Kidney capillary endothelial cell (primary cell): ENCODE data around the gene NLRP14.

Source experiments
- DNase-seq: peaks from one replicate; pipeline ENCODE4 v3.0.0-alpha.2; 2018; ENCODE audit warnings: low spot score

NLRP14 gene, protein sequence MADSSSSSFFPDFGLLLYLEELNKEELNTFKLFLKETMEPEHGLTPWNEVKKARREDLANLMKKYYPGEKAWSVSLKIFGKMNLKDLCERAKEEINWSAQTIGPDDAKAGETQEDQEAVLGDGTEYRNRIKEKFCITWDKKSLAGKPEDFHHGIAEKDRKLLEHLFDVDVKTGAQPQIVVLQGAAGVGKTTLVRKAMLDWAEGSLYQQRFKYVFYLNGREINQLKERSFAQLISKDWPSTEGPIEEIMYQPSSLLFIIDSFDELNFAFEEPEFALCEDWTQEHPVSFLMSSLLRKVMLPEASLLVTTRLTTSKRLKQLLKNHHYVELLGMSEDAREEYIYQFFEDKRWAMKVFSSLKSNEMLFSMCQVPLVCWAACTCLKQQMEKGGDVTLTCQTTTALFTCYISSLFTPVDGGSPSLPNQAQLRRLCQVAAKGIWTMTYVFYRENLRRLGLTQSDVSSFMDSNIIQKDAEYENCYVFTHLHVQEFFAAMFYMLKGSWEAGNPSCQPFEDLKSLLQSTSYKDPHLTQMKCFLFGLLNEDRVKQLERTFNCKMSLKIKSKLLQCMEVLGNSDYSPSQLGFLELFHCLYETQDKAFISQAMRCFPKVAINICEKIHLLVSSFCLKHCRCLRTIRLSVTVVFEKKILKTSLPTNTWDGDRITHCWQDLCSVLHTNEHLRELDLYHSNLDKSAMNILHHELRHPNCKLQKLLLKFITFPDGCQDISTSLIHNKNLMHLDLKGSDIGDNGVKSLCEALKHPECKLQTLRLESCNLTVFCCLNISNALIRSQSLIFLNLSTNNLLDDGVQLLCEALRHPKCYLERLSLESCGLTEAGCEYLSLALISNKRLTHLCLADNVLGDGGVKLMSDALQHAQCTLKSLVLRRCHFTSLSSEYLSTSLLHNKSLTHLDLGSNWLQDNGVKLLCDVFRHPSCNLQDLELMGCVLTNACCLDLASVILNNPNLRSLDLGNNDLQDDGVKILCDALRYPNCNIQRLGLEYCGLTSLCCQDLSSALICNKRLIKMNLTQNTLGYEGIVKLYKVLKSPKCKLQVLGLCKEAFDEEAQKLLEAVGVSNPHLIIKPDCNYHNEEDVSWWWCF

DNA sequence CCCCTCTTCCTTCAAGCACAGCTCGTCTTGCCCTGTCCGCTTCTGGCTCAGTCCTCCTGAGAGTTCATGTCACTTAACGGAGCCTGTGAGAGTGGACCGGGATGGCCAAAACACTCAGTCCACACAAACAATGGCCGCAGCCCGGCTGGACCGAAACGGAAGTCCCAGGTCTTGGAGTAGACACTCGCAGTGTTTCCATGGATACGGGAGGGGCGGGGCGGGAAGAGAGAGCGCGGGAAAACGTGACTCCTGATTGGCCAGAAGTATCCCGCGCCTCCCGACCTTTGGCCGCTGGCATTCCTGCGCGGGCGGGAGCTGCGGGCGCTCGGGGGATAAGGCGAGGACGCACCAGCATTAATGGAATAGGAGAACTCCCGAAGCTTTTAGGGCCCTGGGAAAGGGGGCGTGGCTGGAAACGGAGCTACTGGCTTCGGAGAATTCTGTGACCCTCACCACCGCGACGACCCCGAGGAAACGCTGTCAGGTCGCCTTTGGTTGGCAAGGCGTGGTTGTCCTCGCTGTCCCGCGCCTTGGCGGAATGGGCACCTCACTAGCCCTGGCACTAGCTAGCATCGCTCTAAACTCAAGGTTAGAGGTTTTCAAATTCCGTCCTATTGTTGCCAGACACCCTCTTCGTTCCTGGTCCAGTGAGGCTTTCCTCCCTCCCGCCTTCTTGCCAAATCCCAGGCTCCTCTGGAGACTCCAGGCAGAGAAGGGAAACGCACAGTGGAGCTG is at the start of gene NLRP14, which contains the start of gene ZNF214:
NLRP14 (plus strand) TSS at position 297 of the 735 bp plus-strand sequence. CDS start 18,108 bp downstream, outside the sequence.
ZNF214 (minus strand) TSS at position 164 of the 735 bp plus-strand sequence. CDS start 17,511 bp downstream, outside the sequence.
- peak; percentile 48 for DNase-seq

DNA sequence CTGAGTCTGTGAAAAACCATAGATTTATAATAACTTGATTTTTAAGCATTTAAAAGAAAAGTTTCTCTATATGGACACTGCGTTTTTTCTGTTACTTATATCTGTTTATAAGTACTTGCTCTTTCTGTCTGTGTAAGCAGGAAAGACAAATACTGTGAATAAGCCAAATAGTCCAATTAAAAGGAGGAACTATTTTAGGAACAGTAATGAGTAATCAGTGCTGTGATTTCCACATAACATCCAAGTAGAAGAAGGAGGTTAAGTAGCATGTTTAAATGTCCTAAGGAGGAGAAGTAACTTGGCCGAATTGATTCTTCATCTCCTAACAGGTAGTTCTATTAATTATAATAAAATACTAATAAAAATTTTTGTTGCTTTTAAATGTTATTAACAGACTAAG is 40.9 kb upstream of the NLRP14 start:
- DNase-seq: no peak

DNA sequence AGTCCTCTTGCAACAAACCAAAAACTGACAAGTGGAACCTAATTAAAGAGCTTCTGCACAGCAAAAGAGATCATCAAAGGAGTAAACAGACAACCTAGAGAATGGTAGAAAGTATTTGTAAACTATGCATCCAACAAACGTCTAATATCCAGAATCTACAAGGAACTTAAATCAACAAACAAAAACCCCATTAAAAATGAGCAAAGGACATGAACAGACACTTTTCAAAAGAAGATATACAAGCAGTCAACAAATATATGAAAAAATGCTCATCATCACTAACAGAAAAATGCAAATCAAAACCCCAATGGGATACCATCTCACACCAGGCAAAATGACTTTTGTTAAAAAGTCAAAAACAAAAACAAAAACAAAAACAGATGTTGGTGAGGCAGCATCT is 33.8 kb upstream of the NLRP14 start:
- no peak for DNase-seq

GRCh38 chr11:6988506-6988905 is 31.8 kb upstream of the NLRP14 start:
- DNase-seq: no peak

- no peak for DNase-seq
Measured at GRCh38 chr11:6991227-6991626, 29.1 kb upstream of the NLRP14 start.

- DNase-seq: no peak
Measured at GRCh38 chr11:6992026-6992425, 28.3 kb upstream of the NLRP14 start.

DNA sequence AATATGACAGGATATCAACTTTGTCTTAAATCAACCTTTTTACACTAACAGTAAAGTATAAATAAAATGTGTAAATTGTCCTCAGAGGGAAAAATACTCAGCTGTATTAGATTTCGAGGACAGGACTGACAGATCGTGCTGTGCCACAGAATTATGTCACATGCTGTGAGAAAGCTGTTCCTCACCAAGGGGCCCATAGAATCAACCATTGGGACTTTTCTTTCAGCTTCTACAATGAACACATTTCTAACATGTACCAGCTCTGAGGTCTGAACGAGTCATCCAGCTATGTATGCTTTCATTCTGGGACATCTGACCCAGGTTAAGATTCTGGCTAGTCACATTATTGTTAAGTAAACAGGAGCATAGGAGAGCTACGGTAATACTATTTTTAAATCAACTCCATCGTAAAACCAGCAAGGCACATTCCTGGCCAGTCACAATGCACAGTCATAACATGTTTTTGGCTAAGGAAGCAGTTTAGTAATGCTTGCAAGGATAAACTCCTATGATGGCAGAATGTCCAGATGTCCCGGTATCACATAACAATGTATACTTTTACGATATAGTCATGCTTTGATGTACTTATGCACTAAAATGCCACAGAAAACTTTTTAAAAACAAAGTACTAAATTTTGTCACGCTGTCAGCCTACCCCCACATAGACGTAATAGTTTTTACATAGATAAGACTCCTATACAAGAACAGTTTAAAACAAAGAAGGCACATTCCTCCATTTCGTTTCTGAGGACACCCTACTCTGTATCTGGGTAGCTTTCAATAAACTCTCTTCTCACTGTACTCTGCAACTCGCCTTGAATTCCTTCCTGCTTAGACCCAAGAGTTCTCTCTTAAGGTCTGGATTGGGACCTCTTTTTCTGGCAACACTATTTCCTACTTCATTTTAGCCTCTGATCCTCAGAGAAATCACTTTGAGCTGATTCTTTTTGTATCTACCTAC is 27.5 kb upstream of the NLRP14 start:
- no peak for DNase-seq

GRCh38 chr11:6995703-6996102 is 24.6 kb upstream of the NLRP14 start:
- no peak for DNase-seq

- DNase-seq: peak; percentile 33
Measured at GRCh38 chr11:7004482-7004881, 15.8 kb upstream of the NLRP14 start.

DNA sequence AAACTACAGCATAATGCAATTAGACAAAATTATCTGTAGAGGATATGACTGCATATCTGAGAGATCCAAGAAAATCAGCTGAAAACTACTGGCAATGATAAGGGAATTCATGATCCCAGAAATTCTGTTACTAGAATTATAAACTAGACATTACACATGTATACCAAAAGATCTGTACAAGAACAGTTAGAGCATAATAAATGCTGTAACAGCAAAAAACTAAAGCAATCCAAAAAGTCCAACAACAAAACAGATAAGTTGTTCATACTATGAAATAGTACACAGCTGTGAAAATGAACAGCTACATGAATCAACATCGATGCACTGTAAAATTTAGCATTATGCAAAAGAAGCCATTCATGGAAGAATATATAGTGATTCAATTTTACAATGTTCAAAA is 6.2 kb upstream of the NLRP14 start:
- DNase-seq: no peak

DNA sequence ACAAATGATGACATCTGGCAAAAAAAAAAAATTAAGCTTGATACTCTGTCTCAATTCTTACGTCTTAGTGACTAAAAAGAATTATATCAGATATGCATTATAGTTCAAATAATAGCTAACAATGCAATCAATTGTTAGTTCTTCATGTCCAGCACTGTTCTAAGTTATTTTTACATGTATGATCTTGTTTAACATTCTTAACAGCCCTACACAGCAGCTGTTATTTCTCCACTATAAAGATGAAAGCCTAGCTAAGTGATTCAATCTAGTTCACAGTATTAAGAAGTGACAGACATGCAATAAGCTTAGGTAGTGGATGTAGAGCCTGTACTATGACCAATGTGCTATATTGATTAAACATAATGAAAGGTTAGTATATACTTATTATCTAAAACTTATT is 4.3 kb upstream of the NLRP14 start:
- no peak for DNase-seq

DNA sequence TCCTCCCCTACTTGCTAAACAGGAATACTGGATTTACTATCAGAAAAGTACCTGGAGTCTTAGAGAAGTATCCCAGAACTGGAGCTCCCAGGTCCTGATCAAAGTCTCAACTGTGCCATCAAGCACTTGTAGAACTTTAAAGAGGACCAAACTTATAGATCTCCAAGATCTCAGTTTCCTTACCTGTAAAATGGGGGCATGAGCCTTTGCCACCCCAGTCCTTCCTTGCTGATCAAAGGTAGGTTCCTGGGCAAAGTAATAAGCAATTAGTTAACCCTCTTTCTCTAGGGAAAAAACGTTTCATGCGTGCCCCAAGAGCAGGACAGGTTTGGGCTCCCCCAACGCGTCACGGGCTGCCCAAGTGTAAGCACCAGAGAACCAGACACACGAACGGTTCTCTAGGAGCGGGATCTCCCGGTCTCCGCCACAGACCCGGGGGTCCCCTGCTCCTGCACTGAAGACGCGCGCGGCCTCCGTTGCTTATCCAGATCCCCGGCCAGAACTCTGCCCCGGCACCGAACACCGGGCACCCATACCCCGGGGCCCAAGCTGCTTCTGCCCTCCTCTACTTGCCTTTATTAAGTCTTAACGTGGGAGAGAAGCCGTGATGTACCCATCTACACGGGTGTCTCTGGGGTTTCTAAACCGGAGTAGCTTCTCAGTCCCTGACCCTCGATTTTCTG is 638 bp upstream of the NLRP14 start:
- DNase-seq: no peak

GRCh38 chr11:7021318-7021717 is 1.0 kb downstream of the NLRP14 start:
- DNase-seq: no peak

- DNase-seq: no peak
Measured at GRCh38 chr11:7028141-7028540, 7.9 kb downstream of the NLRP14 start.

DNA sequence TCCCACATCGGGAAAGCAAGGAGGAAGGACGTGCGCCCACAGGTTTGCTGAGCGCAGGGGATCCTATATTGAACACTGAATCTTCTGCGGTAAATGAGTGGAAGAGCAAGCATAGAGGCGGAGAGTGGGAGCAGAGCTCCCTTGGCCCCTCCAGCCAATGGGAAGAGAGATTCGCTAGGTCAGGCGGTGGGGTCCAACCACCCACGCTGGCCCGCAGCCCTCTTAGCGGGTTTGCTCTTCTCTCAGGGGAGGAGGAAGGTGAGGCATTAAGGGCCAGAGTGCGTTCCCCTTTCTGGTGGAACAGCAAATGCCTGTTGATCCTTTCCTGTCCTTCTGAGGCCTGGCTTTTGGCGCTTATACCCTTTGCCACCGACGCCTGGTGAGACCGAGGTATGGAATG is 10.6 kb downstream of the NLRP14 start:
- DNase-seq: no peak

- no peak for DNase-seq
Measured at GRCh38 chr11:7031471-7031871, 11.2 kb downstream of the NLRP14 start.

- no peak for DNase-seq
Measured at GRCh38 chr11:7032692-7033091, 12.4 kb downstream of the NLRP14 start.

DNA sequence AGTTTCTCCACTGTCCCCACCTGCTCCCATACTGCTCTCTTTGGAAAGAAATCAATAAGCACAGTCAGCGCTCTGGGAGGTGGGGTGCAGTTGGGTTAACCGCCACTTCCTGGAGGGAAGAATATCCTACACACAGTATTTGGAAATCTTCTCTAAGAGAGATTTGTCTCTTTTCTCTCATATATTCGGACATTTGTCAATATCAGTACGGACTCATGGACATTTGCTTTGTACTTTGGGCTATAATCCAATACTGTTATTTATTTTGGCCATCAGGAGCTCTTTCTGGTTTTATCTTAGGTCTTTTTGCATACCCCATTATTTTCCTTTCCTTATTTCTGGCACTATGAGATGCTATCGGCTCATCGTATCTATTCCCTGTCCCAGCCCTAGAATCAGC is 13.7 kb downstream of the NLRP14 start:
- no peak for DNase-seq

DNA sequence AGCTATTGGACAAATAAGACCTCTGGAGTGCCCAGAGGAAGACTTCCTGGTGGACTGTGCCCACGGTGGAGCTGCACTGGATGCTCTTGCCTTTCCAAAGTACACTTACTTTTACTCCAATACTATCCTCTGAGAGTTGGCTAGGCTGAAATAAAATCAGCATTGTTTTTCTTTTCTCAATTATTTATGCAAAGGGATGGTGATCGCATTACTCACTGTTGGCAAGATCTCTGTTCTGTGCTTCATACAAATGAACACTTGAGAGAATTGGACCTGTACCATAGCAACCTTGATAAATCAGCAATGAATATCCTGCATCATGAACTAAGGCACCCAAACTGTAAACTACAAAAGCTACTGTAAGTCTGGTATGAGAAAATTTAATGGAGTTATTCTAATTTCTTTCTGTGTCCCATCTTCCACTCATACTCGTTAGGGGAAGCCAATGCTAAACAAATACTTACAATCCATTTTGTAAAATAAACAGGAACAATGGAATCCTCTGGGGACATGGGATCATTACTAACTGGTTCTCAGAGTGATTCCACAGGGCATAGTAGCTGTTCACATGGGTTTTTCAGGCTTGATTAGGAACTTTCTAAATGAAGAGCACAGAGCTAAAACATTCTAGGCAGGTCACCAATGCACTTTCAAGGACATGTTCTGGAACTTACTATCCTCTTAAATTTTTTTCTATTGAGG is 26.3 kb downstream of the NLRP14 start:
- DNase-seq: no peak
